ENCODE results near the gene CHAF1B.

- TF ChIP-seq POLR2A (IDR thresholded peaks at IDR 0.05) (no peak), CTCF (IDR thresholded peaks at IDR 0.05) (no peak)
Observed at GRCh38 chr21:36466061-36466511, 80.9 kb downstream of the CHAF1B start.

Measured in body of pancreas (tissue), 4 donors.